Ramos (cell line): ENCODE results near the gene MS4A10.

Source experiments
- in situ Hi-C: fragments of 300-500 bp; cut with MboI; formaldehyde crosslinking; loops from one replicate; pipeline ENCODE4 v1.14.3; 2022; ENCODE audit warnings: low sequenced_read_pairs; ENCODE audit not compliant: unreplicated experiment

The MS4A10 gene

DNA sequence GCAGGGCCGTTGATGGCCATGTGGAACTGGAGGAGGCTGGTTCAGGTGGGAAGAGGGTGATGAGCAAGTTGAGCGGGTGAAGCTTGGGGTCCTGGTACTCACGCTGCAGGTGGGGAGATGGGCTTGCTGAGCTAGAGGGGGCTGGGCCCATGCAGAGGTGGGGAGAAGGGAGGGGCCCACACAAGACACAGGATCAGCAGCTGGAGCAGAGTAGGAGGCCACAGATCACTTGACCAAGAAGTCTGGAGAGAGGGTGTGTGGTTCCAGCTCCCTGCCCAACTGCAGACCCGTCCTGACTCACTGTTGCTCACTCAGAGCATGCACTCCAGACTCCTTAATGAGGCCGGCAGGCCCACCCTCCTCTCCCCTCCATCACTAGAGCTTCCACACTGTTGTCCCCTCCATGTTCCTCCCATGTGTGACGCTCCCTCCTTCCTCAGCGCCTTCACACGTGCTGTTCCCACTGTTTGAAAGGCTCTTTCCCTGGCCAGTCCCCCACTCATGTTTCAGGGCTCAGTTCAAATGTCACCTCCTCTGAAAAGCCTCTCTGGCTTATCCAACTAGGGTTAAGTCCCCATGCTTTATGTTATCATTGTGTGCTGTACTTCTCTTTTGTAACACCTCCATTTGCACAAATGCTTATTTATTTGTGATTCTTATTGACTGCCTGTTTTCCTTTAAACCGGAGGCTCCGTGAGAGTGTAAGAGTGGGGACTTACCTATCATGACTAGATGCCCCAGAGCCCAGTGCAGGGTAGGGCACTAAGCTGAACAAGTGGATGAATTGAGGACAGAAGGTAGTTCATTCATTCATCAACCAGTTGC lies 59.1 kb downstream of the MS4A10 start:
- in situ Hi-C loops, result no loop called here

- in situ Hi-C loops, result no loop called here
Measured at GRCh38 chr11:60844870-60845221, 59.7 kb downstream of the MS4A10 start.

DNA sequence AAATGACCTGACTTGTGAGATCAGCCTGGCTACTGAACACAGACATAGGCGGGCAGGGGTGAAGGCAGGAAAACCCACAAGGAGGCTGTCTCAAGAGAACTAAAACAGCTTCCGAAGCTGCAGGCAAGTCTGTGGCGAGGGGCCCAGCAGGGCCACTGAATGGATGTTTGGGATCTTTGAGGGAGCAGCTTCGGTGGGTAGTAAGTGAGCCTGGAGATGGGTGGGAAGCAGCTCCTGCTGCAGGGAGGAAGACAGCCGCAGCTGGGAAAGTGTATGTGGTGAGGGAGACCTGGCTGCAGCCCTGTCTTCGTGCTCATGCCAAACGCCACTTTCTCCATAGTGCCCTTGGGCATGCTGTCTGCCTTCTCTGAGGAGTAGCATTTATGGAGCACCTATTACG lies 60.2 kb downstream of the MS4A10 start:
- in situ Hi-C loops, result no loop called here

DNA sequence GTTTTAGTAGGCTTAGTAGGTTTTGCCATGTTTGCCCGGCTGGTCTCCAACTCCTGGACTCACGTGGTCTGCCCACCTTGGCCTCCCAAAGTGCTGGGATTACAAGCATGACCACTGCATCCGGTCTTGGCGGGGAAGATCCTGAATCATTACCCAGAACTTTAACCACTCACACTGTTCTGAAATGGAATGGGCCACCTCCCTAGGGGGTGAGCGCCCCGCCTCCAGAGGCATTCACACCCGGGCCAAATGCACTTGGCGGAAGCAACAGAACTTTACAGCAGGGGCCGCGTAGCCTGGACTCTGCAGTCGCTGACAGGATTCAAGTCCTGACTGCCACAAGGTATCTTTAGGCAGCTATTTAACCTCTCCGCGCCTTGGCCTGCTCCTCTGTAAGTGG lies 62.1 kb downstream of the MS4A10 start:
- in situ Hi-C loops, result no loop called here

DNA sequence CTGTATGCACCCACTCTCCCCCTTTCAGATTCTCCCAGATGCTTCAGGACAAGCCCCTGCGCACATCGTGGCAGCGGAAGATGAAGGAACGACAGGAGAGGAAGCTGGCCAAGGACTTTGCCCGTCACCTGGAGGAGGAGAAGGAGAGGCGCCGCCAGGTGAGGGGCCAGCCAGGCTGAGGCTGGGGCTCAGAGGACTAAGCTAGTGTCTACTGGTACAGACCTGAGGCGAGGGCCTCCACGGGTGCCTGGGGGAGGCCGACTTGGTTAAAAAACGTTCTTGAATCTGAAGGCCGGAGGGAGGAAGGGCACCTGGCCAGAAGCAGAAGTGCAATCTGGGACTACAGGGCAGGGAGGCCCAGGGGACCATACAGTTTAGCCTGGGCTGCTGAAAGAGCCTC lies 62.8 kb downstream of the MS4A10 start:
- in situ Hi-C loops, result no loop called here

GRCh38 chr11:60848714-60849151 lies 63.6 kb downstream of the MS4A10 start:
- in situ Hi-C loops, result no loop called here

DNA sequence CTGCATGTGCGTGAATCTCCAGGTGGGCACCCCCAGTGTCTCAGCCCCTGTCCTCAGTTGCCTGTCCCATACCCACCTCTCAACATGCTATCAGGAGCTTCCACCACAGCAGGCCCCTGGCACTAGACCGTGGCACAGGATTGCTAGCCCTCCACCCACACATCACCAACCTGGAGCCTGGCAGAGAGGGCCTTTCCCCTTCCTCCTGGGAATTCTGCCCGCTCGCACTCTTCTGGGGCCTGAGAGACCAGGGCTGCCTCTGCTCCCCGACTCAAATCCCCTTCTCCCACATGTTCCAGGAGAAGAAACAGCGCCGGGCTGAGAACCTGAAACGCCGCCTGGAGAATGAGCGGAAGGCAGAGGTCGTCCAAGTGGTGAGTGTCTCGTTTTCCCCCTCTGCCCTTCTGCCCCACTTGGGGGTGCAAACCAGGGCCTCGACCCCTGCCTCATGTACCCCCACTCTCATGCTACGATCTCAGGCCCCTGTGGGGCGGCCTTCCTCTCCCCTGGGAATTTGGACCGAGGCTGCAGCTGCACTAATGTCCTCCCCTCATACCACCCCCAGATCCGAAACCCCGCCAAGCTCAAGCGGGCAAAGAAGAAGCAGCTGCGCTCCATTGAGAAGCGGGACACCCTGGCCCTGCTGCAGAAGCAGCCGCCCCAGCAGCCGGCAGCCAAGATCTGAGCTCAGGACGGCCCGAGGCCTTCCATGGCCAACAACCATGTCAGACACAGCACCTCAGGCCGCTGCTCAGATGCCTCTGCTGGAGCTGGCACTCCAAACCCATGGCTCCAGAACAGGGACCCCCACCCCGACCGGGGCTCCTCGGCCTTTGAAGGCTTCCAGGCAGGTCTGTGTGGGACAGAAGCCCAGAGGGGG lies 64.7 kb downstream of the MS4A10 start:
- in situ Hi-C loops, result no loop called here
